ENCODE data around the gene ZGPAT. TPM values are rescaled to one million over a fixed set of nuclear protein-coding genes. Genes with fewer than 3 reads are reported as not detected.
"Not testable (repeated sequence)": the region's sequence is repeated elsewhere in the genome, so short reads cannot be mapped to it uniquely, and the experiment has no call there.

Gene ZGPAT
- total RNA-seq (10 to 100 TPM; 11.8 to 21.7 (median 14.7) TPM), polyA plus RNA-seq (10 to 100 TPM; 26.5 to 44.7 TPM)
- long read RNA-seq, donor 1, transcript ZGPAT-202 (7 exons, 1,871 nt): major isoform, 17 of 40 reads
- long read RNA-seq, donor 1, partial matches to known transcripts: 6 of 40 reads
- long read RNA-seq, donor 1, other reads (novel, unspliced or antisense): 9 of 40 reads
- long read RNA-seq, donor 2, transcript ZGPAT-202 (7 exons, 1,871 nt): major isoform, 16 of 43 reads
- long read RNA-seq, donor 2, transcript ZGPAT-204 (7 exons, 1,890 nt): minor isoform, 9 of 43 reads
- long read RNA-seq, donor 2, partial matches to known transcripts: 12 of 43 reads
- long read RNA-seq, donor 2, other reads (novel, unspliced or antisense): 3 of 43 reads
- long read RNA-seq, donor 3, transcript ZGPAT-202 (7 exons, 1,871 nt): major isoform, 24 of 48 reads
- long read RNA-seq, donor 3, partial matches to known transcripts: 3 of 48 reads
- long read RNA-seq, donor 3, other reads (novel, unspliced or antisense): 15 of 48 reads

- TF ChIP-seq CTCF (IDR thresholded peaks at IDR 0.05): peak in 1 of 9 donors; percentile 7
- peaks cover 0 to 81% (median 34%) of the 10 kb centered on the region in 9 donors for H3K36me3 ChIP-seq
- DNase-seq: peak; percentile 91 to 93
- ATAC-seq: peak; percentile 93 to 98 (median 96)
- intact Hi-C loops (cut with DNase I): loop anchor here in 3 of 10 donors (1.0 to 5.0 kb wide), 3 partner anchors 49 to 155 kb away; partner anchors contain the start of genes RTEL1 (in 2 of the 3) and ABHD16B (in 1 of the 3)
- H3K4me3 ChIP-seq: peak within 1 kb of the TSS; percentile 77 to 99 (median 94)
- H3K9me3 ChIP-seq: peaks cover 0 to 6% (median 0%) of the 10 kb centered on the region in 11 donors
- no peaks in the 10 kb centered on the region for H3K27me3 ChIP-seq
- H3K27ac ChIP-seq: peak within 1 kb of the TSS; percentile 84 to 98 (median 94)
- WGBS, 2 donors: 0% methylated on average over 90 to 98 of the region's 98 CpGs
- H3K4me1 ChIP-seq: peaks cover 6 to 45% (median 32%) of the 10 kb centered on the region in 9 donors
Measured at GRCh38 chr20:63707558-63708300, at the start of gene ZGPAT, which contains the start of gene ARFRP1. Gene ZGPAT, plus strand, starts transcription at chr20:63708039. Its CDS starts 542 bp downstream, at chr20:63708581. Gene ARFRP1, minus strand, starts transcription at chr20:63707976. Its CDS starts 885 bp downstream, at chr20:63707091.

- Histone ChIP-seq H3K27me3 (peaks cover 0 to under 1% (median 0%) of the 10 kb centered on the region in 7 donors), H3K9me3 (no peaks in the 10 kb centered on the region), H3K4me1 (peaks cover 8 to 32% (median 25%) of the 10 kb centered on the region in 9 donors), H3K4me3 (peak overlapping the region; percentile 38 to 89 (median 72)), H3K36me3 (peaks cover 0 to 38% (median 7%) of the 10 kb centered on the region in 9 donors), H3K27ac (peak overlapping the region; percentile 73 to 95 (median 90))
- intact Hi-C loops (cut with DNase I): loop anchor here in 3 of 10 donors (1.0 to 10.0 kb wide), 5 partner anchors 31 to 206 kb away; partner anchors contain the start of genes ARFRP1 (in 2 of the 3), GMEB2 (in 2 of the 3), LIME1 (in 1 of the 3) and SLC2A4RG (in 1 of the 3)
- no peak for TF ChIP-seq CTCF (IDR thresholded peaks at IDR 0.05)
- peak; percentile 13 to 49 (median 33) for ATAC-seq
- DNase-seq: no peak
- WGBS, 2 donors: 2% methylated on average over 25 of the region's 25 CpGs
Measured at GRCh38 chr20:63658749-63659187, 49.1 kb upstream of the ZGPAT start.

- Histone ChIP-seq H3K9me3 (no peaks in the 10 kb centered on the region), H3K27me3 (no peaks in the 10 kb centered on the region), H3K36me3 (peaks cover 0 to 42% (median 7%) of the 10 kb centered on the region in 9 donors), H3K4me1 (peaks cover 8 to 27% (median 23%) of the 10 kb centered on the region in 9 donors), H3K4me3 (peak overlapping the region in 9 of 10 donors; percentile 51 to 89 (median 73)), H3K27ac (peak overlapping the region in 8 of 10 donors; percentile 81 to 95 (median 91))
- 69 to 70% methylated on average over 13 of the region's 13 CpGs for WGBS, 2 donors
- intact Hi-C loops (cut with DNase I): loop anchor here in 2 of 10 donors (2.0 to 10.0 kb wide), 3 partner anchors 48 to 205 kb away; partner anchors contain the start of genes ARFRP1 (in 1 of the 2), LIME1 (in 1 of the 2), SLC2A4RG (in 1 of the 2) and TPD52L2 (in 1 of the 2)
- ATAC-seq (no peak), DNase-seq (no peak)
- no peak for TF ChIP-seq CTCF (IDR thresholded peaks at IDR 0.05)
Measured at GRCh38 chr20:63659370-63659769, 48.5 kb upstream of the ZGPAT start.

- DNase-seq; ATAC-seq; H3K9me3 ChIP-seq; H3K27me3 ChIP-seq; H3K4me3 ChIP-seq; H3K27ac ChIP-seq; intact Hi-C loops (cut with DNase I): not testable (repeated sequence)
- Histone ChIP-seq H3K36me3 (peaks cover 0 to 48% (median 7%) of the 10 kb centered on the region in 9 donors), H3K4me1 (peaks cover 8 to 27% (median 21%) of the 10 kb centered on the region in 9 donors)
- 90 to 94% methylated on average over 10 of the region's 10 CpGs for WGBS, 2 donors
Measured at GRCh38 chr20:63660174-63660573, 47.7 kb upstream of the ZGPAT start.
